ENCODE results near the gene TFIP11.
A peak's percentile ranks its signal among the peaks of the same experiment; 100 is the strongest.

TFIP11 gene

DNA sequence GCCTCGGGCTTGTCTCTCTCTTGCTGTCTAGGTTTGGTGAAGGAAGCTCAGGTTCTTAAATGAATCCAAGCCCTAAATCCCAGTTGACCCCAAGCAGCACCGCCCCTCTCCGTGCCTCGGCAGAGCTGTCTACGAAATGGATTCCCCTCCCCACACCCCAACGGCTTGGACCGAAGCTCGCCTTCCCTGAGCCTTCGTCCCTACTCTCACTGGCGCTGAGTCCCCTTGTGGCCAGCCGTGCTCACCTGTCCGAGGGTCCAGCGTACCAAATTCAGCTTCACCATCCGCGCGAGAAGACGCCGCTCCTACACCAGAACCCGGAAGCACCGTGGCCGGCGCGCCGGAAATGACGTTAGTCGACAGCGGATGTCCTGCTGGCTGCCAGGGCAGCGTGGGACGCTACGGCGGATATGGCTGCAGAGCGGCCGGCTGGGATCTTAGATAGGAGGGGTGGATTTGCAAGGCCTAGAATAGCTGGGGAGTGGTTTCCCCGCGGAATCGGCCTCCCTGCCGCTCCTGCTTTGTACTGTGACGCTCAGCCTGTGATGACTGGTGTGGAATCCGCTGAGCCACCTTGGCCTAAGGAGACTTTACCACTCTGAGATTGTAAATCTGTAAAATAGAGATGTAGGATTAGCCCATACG is at the start of gene TFIP11:
Gene TFIP11 (minus strand): TSS at position 325 of the 645 bp plus-strand sequence. CDS start 2,201 bp downstream, outside the sequence.
- peak; percentile 57 to 83 for DNase-seq

DNA sequence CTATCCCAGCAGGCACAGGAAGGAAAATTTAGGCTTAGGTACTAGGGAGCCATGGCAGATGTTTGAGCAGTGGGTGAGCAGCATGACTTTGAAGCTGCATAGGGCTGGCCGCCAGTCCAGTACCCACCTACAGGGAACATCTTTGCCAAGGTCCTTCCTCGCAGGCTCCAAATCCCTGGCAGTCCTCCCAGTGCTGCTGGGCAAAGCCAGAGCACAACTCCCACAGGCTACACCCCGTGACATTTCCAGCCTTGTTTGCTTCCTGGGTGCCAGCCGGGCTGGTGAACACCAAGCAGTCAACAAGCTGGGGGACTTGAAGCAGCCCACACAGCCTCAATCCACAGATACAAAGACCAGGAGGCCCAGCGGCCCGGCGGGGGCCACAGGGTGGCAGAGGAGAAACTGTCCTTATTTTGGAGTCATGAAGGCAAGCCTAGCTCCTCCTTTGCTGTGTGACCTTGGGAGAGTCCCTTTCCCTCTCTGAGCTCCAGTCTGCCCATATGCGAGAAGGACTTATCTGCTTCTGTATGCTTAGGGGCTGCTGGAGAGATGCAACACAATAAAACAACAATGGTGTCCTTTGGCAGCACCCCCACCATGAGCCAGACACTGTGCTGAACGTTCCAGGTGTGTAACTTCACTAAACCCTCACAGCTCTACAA is 49.6 kb upstream of the TFIP11 start:
- DNase-seq, result no peak

DNA sequence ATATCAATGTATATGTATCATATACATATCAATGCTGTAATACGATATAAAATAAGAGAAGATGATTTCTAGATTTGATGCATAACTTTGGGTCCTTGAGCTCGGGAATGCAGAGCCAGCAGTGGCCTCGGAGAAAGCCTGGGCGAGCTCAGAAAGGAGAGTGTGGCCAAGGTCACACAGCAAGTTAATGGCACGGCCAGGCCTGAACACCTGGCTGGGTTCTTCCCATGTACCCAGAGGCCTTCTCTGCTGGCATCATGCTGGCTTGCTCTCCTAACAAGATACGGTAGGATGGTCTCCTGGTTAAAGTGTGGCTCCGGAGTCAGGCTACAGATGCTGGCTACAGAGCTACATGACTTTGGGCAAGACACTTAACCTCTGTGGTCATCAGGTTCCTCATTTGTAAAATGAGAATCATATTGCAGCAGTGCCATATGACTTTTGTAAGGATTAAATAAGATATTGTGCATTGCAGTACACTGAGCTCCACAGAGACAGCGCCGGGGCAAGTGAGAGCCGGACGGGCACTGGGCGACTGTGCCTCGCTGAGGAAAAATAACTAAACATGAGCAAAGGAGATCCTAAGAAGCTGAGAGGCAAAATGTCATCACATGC is 47.8 kb upstream of the TFIP11 start:
- no peak for DNase-seq

DNA sequence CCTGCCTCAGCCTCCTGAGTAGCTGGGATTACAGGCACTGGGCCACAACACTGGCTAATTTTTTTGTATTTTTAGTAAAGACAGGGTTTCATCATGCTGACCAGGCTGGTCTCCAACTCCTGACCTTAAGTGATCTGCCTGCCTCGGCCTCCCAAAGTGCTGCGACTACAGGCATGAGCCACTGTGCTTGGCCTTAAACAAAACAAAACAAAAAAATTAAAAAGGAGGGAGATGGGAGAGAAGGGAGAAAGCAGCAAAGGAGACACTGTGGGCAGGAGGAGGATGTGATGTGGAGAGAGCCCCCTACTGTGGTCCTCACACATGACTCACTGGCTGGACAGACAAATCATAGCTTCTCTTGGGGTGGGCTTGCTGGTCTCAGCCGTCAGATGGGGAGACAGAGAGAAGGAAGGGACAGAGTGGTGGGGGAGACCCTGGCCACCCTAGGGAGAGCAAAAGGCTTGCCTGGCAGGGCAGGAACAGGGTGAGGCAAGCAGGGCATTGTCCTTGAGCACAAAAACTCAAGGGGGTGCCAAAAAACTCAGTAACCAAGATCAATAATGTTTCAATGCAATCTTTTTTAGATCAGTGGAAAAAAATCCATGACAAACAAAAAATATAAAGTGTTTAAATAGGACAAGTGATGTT is 46.1 kb upstream of the TFIP11 start:
- no peak for DNase-seq

- no peak for DNase-seq
Measured at GRCh38 chr22:26556904-26557303, 44.6 kb upstream of the TFIP11 start.

DNA sequence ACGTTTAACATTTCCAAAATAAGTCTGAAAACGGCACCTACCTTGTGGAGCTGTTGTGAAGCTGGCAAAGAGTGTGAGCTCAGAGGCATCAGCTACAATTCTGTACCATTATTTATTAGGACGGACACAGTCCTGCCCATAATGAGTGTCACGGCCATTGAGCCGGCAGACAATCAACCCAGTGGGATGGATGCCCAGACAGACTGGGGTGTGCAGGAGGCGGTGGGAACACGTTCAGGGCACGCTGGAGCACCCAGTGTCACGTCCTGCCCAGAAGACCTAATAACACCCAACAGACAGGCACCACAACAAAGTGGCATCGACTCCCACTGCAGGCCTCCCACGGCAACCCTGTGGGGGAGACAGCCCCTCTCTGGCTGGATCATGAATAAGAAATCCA is 43.2 kb upstream of the TFIP11 start:
- DNase-seq, result peak in 1 of 2 experiments; percentile 44

DNA sequence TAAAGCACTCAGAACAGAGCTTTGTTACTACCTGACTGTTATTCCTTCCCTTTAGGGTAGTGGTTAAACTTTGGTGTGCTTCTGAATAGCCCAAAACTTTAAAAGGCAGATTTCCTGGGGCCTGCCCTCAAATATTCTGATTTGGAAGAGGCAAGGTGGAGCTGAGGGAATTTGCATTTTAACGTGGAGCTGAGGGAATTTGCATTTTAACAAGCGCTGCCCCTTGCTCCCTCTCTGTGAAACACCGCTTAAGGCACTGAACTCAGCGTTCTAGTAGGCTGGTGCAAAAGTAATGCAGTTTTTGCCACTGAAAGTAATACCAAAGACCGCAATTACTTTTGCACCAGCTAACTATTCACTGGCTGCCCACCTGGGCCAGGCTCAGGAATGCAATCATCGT is 42.7 kb upstream of the TFIP11 start:
- DNase-seq, result peak; percentile 89 to 93

GRCh38 chr22:26553056-26553752 is 40.9 kb upstream of the TFIP11 start:
- peak; percentile 54 to 67 for DNase-seq

DNA sequence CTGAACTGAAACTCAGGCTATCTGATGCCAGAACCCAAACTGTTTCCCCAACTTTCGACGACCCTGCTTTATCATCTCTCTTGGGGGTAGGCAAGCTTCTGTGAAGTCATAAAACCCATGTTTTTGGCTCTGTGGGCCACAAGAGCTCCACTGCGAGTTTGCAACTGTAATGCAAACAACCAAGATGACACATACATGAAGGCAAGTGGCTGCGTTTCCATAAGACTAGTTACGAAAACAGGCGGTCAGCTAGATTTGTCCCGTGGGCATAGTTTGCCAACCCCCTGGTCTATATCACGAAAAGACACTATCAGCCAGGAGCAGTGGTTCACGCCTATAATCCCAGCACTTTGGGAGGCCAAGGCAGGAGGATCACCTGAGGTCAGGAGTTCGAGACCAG is 40.2 kb upstream of the TFIP11 start:
- peak in 1 of 2 experiments; percentile 21 for DNase-seq

GRCh38 chr22:26551568-26551967 is 39.3 kb upstream of the TFIP11 start:
- DNase-seq, result no peak

DNA sequence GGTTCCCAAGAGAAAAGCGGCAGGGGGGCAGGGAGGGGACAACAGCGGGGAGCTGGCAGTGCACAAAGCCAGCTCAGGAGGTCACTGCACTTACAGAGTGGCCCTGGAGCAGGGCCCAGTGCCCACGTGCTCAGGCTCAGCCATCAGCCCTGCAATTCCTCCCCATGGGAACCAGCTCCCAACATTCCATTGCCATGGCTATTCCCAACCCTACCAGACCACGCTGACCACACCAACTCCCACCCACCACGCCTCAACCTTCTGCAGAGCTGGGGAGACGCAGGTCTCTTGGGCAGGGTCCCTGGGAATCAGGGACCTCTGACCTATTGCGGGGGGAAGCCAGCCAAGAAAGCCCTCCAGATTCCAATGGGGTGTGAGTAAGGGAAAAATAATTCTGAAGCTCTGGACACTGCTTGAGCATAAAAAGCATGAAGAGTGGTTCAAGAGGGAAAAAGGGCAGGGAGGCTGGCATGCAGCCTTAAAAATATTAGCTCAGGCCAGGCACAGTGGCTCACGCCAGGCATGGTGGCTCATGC is 38.3 kb upstream of the TFIP11 start:
- no peak for DNase-seq

- peak in 1 of 2 experiments; percentile 47 for DNase-seq
Measured at GRCh38 chr22:26549902-26550497, 37.7 kb upstream of the TFIP11 start.

- DNase-seq, result peak; percentile 59 to 61
Measured at GRCh38 chr22:26548984-26549383, 36.7 kb upstream of the TFIP11 start.

DNA sequence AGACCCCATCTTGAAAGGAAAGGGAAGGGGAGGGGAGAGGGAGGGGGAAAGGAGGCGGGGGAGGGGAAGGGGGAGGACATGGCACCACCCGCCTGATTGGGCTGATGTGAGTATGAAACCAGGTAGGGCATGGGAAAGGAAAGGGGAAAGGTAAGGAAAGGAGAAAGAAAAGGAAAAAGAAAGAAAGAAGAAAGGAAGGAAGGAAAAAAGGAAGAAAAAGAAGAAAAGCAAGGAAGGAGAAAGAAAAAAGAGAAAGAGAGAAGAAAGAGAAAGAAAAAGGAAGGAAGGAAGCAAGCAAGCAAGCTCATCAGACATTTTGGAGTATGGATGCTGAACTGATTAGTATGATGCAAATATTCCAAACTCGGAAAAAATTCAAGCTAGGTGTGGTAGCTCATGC is 36.0 kb upstream of the TFIP11 start:
- DNase-seq, result peak in 1 of 2 experiments; percentile 10

GRCh38 chr22:26547837-26548236 is 35.6 kb upstream of the TFIP11 start:
- no peak for DNase-seq

GRCh38 chr22:26547426-26547825 is 35.2 kb upstream of the TFIP11 start:
- no peak for DNase-seq

GRCh38 chr22:26546282-26546681 is 34.0 kb upstream of the TFIP11 start:
- DNase-seq, result no peak

GRCh38 chr22:26545827-26546226 is 33.6 kb upstream of the TFIP11 start:
- DNase-seq, result no peak

GRCh38 chr22:26545385-26545784 is 33.1 kb upstream of the TFIP11 start:
- DNase-seq, result no peak

- DNase-seq, result no peak
Measured at GRCh38 chr22:26544489-26544888, 32.2 kb upstream of the TFIP11 start.

DNA sequence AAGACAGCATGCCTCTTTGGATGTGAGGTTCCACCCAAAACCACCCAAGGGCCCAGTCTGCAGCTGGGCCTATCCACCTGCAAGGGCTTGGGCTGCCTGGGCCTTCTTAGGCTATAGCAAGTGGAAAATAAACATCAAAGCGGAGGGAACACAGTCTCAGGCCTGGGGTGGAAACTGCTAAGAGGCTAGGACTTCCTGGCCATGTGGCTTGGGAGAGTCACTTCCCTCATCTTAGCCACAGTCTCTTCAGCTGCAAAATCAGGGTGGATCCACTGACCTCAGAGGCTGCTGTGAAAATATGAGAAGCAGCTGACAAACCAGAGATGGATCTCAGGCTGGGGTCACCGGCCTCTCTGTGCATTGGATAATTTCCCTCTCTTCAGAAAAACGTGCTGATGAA is 30.6 kb upstream of the TFIP11 start:
- DNase-seq, result no peak

DNA sequence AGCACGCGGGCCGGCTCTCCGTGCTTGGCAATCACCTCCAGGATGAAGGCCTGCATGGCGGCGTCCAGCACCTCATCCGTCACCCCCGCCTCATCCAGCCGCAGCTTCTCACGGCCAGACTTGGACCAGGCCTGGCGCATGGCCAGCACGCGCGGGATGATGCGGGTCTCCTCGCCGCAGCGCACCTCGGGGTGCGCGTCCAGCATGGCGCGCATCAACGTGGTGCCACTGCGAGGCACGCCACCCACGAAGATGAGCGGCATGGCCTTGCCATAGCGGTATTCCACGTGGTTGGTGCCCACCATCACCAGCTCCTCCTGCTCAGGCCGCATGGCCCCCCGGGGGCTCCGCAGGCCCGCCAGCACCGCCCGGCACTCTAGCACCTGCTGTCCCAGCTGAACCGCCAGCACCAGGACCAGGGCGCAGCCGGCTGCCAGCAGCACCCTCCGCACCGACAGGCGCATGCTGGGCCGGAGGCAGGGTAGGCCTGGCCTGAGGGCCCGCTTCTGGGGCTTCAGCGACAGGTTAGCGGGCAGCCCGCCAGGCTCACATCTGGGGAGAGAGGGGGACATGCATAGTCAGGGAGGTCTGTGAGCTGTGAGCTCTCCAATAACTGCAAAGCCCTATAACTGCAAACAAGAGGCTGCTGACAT is 29.0 kb upstream of the TFIP11 start:
- DNase-seq, result no peak
